NCI-H1105 (cell line): ENCODE measurements around the gene MGAT4B.
"Not testable (repeated sequence)": the region's sequence is repeated elsewhere in the genome, so short reads cannot be mapped to it uniquely, and the experiment has no call there.

Experiments
- DNase-seq: peaks from one replicate; lab custom pipeline; 2025; lab: John Stamatoyannopoulos, UW

MGAT4B gene

DNA sequence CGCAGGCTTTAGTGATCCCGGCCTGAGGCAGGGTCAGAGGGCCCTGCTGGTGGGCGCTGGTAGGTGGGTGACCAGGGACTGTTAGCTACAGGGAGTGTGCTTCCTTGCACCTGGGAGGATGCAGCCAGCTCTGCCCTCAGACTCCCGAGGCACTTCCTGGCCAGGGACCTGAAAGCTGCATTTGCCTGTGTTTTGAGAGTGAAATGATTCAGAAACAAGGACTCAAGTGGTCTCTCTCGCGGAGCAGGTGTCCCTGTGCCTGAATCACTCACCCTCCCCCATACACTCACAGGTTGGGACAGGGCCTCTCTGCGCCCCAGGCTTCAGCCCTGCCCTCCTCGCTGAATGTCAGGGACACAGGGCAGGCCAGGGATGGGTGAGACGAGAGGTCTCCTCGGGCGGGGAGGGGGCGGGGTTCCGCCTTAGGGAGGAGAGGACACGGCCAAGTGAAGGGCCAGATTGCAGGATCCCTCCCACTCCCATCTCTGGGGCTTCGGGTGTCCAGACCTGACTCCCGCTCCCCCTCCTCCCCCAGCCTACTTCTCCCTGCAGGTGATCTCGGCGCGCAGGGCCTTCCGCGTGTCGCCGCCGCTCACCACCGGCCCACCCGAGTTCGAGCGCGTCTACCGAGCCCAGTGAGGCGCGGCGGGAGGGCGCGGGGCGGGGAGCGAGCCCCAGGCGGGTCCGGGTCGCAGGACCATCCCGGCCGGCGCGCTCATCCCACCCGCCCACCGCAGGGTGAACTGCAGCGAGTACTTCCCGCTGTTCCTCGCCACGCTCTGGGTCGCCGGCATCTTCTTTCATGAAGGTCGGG, 11.4 kb downstream of the MGAT4B start:
- DNase-seq: peak; percentile 53

DNA sequence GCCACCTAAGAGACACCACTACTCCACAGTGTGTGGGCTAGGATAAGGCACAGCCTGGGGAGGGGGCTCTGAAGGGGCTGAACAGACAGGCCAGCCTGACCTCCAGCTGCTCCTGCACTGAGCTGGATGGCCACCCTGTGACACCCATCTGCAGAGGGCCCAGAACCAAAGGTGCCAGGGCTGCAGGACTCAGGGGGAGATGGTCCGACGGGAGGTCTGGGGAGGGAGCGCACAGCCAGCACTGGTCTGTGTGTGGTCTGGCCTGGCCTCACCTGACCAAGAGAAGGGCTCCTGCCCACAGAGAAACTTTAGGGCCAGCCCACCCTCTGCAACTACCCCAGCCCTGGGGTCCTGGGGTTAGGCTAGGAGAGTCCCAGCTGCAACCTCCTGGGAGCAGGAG, 12.1 kb downstream of the MGAT4B start:
- no peak for DNase-seq

DNA sequence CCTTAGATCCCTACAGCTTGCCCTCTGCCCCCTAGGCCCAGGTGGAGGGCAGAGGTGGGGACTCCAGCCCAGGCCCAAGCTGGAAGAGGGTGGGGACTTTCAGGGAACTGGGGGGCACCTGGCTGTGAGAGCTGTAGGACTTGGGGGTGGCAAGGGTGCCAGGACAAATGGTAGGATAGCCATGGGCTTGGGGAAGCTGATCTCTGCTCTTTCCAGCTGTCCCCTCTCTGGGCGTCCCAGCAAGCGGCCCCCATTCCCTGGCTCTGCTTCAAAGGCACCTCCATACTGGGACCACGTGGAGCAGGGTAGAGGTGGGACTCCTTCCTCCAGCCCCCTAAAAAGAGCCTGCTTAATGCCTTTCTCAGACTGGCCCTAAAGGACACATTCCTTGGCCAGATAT, 12.5 kb downstream of the MGAT4B start:
- DNase-seq: no peak

DNA sequence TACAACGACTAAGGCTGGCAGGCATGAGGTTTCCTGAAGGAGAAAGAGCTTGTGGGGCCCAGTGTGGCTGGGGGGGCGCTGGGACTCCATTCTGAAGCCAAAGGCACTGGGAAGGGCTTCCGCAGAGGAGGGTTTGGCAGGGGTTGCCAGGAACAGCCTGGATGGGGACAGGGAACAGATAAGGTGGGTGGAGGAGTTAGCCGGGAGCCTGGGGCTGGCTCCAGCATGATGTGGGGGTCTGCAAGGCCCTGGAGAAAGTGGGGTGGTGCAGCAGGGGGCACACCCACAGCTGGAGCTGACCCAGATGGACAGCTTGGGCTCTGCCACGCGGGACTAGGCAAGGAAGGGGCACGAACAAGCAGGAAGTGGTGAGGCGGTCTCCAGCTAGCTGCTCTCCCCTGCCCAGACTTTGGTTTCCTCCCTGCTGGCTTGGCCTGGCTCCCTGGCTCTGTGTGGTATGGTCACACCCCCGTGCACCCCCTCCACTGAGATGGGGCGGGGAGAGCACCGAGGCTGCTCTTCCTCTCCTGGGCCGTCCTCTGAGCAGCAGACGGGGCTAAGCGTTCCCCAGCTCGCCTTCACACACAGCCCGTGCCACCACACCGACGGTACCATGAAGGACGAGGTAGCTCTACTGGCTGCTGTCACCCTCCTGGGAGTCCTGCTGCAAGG, 13.1 kb downstream of the MGAT4B start, which contains the start of gene LTC4S:
TSS of gene LTC4S (plus strand) at position 519 of the 672 bp plus-strand sequence. CDS start at position 614, 95 bp downstream.
- no peak for DNase-seq

DNA sequence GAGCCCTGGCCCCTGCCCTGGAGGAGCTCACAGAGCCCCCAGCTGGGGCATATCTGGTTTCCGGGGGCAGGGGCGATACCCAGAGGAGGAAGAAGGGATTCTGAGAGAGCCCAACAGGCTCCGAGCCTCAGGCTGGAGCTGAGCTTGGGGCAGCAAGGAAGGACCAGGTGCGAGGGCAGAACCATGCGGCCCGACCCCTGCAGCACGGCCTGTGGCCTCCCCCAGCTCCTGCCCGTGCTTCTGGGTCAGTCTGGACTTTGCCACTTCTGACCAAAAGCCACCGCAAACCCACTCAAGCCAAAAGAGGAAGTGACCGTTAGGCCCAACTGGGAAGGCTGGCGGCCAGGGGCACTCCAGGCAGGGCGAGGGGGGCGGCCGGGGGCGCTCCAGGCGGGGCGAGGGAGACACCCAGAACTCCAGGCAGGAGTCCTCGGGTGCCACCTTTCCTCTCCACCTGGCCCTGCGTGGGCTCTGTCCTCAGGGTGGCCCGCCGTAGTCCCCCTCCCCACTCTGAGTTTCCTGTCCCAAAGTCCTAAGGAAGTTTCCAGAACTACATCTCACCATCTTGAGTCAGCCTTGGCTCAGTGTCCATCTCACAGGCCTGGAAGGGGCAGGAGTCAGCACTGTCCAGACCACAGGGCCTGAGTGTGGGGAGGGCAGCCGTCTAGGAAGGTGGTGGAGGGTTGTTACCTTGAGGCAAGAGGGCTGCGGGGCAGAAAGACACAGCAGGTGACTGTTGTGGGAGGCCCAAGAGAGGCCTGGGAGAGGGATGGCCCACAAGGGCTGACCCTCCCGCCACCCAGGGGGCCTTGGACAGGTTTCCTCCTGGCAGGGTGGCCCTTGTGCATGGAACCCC, 13.8 kb downstream of the MGAT4B start:
- DNase-seq: no peak

DNA sequence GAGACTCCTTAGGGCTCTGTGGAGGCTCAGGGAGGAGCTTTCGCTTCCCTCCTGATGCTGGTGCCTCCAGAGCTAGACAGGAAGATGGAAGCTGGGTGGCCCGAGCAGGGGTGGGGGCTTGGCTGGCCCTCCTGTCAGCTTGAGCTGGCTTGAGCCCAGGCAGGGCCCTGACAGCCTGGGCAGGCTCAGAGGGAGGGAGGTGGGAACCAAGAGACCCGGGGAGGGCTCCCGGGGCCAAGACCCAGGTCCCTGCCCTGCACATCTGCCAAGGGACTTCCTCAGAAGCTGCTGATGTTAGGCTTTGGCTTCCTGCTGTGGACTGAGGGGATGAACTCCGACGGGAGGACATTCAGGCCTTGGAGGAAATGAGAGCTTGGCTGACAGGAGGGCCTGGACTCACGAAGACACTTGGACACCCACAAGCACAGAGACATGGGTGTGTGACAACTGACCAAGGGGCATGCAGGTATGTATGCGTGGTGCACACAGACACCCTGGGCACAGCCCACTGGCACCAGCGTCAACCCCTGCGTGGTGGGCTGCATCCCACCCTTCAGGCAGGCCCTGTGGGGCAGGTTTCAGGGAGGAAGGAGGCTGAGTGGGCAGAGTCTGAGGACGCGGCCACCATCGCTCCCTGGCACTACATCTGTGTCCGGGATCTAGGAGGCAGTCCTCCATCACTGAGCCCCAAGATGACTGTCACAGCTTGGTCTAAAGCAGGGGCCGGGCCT, 14.6 kb downstream of the MGAT4B start:
- DNase-seq: no peak

DNA sequence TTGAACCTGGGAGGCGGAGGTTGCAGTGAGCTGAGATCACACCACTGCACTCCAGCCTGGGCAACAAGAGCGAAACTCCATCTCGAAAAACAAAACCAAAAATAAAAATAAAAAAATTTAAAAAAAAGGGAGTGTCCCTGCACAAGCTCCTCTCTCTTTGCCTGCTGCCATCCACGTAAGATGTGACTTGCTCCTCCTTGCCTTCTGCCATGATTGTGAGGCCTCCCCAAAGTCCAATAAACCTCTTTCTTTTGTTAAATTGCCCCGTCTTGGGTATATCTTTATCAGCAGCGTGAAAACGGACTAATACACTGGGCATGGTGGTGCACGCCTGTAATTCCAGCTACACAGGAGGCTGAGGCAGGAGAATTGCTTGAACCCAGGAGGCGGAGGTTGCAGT, 17.4 kb downstream of the MGAT4B start:
- DNase-seq: not testable (repeated sequence)

DNA sequence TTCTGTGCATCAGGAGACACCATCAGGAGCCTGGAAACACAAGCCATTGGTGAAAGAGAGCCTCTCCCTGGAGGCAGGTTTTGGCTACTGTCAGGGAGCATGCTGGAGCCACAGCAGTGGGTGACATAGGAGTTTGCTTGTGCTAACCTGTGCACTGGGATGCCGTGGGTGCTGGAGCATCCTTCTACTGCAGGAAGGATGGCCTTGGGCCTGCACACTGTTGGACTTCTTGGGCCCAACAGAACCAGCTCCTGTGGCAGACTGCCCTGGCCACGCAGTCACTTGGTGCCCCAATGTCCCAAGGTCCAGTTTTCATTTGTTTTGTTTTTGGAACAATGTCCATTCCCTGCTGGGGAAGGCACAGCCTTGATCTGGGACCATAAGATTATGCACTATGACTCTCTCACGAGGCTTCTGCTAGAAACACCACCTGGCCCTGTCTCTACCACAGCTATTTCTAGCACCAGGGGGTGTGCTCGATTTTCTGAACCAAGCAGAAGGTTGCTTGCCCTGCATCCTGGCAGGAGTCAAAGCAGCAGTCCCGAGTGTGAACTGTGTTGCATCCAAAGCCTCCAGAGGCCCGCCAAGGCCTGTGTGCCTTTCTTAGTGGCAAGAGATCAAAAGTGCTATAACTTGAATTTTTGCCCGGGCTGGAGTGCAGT, 18.3 kb downstream of the MGAT4B start:
- DNase-seq: no peak

DNA sequence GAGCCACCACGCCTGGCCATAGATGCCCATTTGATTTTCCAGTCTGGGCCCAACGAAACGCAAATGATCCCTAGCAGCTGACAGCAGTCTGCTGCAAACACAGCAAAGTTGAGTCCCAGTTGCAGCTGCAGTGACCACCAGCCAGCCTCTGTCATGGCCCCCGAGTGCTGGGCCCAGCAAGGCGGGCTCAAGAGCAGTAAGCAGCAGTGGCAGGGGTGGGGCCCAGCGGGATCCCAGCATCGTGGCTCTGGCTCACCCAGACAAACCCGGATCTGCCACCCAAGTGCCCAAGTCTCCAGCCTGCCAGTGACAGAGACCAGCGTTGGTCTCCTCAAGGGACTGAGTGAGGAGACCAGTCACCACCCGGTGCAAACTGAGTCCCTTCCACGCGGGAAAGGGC, 19.8 kb downstream of the MGAT4B start:
- DNase-seq: no peak

DNA sequence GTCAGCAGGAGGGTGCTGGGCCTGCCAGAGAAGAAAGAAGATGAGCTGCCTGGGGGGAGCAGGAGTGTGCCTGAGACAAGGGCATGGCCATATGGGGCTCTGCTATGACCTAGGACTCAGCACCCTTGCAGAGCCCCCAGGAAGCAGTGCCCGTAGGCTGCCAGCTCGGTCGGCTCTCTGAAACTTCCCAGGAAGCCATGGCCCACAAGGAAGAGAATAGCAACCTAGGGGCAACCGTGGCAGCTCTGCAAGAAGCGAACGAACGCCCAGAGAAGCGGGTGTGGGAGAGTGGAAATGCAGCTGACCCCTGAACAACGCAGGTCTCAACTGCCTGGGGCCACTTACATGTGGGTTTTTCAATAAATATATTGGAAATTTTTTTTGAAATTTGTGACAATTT, 23.5 kb downstream of the MGAT4B start:
- DNase-seq: no peak

DNA sequence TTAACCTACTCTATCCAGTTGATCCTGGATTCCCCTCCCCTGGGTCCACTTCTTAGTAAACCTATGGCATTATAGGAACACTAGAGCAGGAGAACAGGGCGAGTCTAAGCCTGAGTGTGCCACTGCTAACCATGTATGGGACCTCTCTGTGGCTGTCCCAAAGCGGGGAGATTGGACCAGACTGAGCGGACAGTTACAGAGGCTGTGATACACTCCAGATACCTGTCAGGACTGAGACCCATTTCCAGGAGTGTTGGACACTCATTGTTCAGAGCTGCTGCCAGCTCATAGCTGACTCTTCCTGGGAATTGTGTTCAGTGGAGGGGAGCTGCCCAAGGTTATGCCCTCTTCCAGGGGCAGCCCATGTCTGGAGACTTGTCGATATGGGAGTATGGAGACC, 24.8 kb downstream of the MGAT4B start:
- DNase-seq: no peak

DNA sequence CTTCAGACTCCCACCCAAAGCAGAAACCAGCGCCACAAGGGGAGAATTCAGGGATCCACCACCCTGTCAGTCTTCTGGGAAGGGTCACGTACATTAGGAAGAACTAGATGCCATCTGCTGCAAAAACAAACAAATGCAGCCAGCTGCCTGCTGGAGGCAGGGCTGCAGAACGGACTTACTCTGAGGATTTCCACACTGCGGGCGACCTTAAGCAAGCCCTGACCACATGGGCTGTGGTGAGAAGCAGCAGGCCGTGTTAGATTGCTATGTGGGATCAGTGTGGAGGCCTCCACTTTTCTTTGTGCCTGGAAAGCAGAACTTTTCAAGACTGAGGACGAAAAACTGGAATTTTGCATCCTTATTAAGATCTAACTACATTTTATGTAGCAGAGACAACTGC, 26.3 kb downstream of the MGAT4B start:
- no peak for DNase-seq

DNA sequence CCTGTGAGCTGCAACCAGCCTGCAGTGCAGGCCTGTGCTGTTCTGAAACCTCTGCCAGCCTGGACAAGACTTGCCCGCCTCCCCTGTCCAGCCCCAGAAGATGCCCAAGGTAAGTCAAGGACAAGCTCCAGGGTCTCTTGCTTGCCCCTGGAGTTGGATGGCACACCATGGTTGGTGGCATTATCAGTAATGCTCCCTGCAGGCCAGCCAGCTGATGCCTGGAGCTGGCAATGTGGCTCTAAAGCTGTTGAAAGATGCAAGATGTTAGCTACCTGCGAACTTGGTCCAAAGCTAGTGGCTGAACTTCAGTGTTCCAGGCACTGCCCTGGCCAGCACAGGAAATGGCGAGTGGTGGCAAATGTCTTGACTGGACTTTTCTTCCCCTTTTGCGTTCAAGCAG, 26.8 kb downstream of the MGAT4B start:
- no peak for DNase-seq

DNA sequence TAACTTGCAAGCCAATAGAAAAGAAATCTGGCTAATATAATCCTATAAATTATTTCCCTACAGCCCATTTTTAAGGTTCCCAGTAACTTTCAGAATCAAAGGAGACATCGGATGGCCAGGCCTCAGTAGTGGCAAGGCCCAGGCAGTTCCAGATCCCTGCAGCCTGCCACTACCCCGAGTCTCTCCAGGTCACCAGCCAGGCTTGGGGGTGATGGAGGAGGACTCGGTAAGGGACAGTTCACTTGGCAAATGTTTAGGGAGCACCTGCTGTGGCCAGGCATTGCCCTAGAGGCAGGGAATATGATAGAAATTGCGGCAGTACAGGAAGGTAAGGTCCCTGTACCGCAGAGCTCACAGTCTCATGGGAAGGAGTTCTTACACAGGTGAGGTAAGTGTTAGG, 28.1 kb downstream of the MGAT4B start:
- no peak for DNase-seq

DNA sequence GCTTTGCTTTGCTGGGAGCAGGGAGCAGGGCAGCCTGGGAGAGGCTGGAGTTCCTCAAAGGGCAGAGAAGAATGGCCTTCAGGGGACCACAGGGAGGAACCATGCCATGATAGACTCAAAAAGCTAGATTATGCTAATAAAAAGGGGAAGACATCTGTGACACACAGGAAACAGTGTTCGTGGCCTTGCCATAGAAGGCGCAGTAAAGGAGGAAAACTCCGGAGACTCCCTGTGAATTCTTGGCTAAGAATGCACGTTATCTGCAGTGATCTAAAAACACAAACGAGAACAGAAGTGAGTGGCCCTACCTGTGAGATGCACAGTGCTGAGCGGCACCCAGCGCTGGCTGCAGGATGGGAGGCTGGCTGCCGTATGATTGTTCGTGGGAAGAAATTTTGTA, 28.8 kb downstream of the MGAT4B start:
- DNase-seq: no peak

DNA sequence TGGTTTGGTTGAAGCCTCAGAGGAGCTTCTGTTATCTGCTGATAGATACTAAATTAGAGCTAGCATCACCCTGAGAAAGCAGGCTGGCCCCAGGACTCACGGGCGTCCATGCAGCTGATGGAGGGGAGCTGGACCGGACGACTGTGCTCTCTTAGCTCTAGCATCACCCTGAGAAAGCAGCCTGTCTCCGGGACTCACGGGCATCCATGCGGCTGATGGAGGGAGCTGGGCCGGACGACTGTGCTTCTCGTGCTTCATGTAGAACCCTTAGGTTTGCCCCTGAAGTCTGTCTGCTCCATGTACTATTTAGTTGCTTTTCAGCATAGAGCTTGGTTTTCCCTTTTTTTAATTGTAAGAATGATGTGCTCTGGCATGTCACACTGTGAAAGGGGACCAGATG, 29.2 kb downstream of the MGAT4B start:
- no peak for DNase-seq

DNA sequence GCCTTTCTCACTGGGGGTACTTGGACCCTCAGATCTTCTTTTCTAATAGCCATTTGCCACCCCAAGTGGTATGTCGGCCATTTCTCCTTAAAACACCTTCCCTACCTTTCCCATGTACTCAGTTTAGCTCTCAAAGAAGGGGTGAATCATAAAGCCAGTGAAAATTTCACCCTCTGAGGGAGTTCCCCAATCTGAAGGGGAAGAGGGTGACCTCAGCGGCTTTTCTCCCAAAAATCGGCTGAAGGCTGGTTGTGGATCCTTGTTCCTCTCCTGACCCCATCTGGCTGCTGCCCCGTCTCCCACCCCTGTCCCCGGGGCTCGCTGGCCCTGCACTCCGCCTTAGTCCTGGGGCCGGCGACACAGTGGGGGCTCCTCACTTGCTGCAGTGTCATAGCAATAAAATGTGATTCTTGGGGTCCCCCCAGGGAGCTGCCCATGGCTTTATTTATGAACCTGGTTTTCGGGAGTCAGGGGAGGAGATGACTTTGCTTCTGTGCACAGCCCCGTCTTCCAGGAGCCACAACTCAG, 30.2 kb downstream of the MGAT4B start:
- DNase-seq: no peak

DNA sequence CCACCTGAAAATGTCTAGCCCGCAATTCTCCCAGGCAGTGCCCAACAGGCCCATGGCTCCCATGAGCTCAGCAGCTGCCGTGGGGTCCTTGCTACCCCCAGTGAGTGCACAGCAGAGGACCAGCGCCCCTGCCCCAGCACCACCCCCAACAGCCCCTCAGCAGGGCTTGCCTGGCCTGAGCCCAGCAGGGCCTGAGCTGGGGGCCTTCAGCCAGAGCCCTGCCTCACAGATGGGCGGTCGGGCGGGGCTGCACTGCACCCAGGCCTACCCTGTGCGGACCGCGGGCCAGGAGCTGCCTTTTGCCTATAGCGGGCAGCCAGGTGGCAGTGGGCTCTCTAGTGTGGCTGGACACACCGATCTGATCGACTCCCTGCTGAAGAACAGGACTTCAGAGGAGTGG, 32.2 kb downstream of the MGAT4B start:
- DNase-seq: no peak

DNA sequence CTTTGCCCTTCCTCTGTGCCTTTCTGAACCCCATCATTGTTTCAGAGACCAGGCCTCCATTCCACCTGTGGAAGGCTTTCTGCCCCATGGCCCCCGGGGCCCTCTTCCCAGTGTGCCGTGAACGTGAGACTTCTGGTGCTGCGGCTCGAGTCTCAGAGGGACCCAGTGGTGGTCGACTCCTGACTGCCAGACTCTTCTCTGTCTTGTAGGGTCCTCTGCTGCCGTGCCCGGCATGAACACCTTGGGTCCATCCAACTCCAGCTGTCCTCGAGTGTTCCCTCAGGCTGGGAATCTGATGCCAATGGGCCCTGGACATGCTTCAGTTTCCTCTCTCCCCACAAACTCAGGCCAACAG, 33.0 kb downstream of the MGAT4B start:
- no peak for DNase-seq

DNA sequence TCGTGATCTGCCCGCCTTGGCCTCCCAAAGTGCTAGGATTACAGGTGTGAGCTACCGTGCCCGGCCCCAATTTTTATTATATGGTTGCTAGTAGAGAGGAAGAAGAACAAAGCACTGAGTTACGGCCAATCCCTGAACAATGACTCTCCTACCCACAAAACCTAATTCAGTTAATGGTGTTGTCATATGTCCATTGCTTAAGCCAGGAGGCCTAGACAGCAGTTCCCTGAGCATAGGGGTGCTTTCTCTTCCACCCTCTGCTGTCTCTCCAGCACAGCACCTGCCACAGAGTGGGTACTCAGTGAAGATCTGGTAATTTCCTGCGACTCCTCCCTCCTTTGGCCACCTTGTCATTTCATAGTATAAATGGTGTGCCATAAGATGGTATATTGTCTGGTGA, 34.3 kb downstream of the MGAT4B start:
- DNase-seq: no peak

DNA sequence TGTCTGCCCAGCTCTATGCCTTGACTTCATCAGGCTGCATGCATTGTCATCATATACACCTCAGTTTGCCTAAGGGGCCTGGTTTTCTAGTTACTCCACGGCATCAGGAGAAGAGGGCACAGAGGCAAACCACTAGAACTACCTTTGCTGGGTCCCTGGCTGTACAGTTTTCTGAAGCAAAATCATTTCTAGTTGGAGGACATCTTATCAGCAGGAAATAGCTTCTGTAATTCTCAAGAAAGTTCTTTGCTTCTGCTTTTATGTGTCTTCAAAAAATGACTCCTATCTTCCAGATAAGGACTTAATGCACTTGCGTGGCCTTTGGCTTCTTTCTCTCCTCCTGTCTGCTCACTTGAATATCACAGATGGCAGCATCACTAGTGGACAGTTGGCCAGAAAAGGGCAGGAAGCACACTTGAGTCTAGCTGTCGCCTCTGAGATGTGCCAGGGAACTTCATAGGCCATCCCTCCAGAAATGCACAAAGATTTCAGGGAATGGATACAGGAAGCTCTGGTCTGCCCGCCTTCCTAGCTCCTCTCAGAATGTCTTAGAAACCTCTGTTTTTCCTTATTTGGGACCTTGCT, 35.3 kb downstream of the MGAT4B start:
- no peak for DNase-seq
